Measurements from ENCODE around the gene IGSF22.
A peak's percentile ranks its signal among the peaks of the same experiment; 100 is the strongest.
"Not testable (repeated sequence)": the region's sequence is repeated elsewhere in the genome, so short reads cannot be mapped to it uniquely, and the experiment has no call there.

IGSF22 gene

GRCh38 chr11:18681949-18682348, 44.0 kb downstream of the IGSF22 start:
- DNase-seq = not testable (repeated sequence)

GRCh38 chr11:18677560-18677959, 48.4 kb downstream of the IGSF22 start:
- DNase-seq = no peak

GRCh38 chr11:18676803-18677202, 49.2 kb downstream of the IGSF22 start:
- no peak for DNase-seq

GRCh38 chr11:18672209-18672608, 53.8 kb downstream of the IGSF22 start:
- peak; percentile 21 for DNase-seq

- no peak for DNase-seq
Observed at GRCh38 chr11:18671246-18671645, 54.7 kb downstream of the IGSF22 start.

- no peak for DNase-seq
Observed at GRCh38 chr11:18669711-18670110, 56.3 kb downstream of the IGSF22 start.

- DNase-seq = peak; percentile 37
Observed at GRCh38 chr11:18669219-18669596, 56.8 kb downstream of the IGSF22 start.

GRCh38 chr11:18668131-18668530, 57.9 kb downstream of the IGSF22 start:
- DNase-seq = no peak

- not testable (repeated sequence) for DNase-seq
Observed at GRCh38 chr11:18665353-18665872, 60.6 kb downstream of the IGSF22 start.

- DNase-seq = no peak
Observed at GRCh38 chr11:18657673-18658072, 68.3 kb downstream of the IGSF22 start.
